Omental fat pad (tissue), 4 donors: ENCODE results near the gene TENT5A. TPM values are rescaled to one million over a fixed set of nuclear protein-coding genes. Genes with fewer than 3 reads are reported as not detected.
"Not testable (repeated sequence)": the region's sequence is repeated elsewhere in the genome, so short reads cannot be mapped to it uniquely, and the experiment has no call there.

Experiments used
- ATAC-seq: fragments of 150-250 bp; one replicate; pipeline ENCODE4 v1.9.1; 2016; ENCODE audit warnings: mild to moderate bottlenecking, moderate library complexity; ENCODE audit not compliant: low FRiP score
- DNase-seq: peaks from one replicate; pipeline ENCODE4 v3.0.0-alpha.2; 2019; ENCODE audit warnings: low spot score
- total RNA-seq, 4 donors: library from RNA; depleted of rRNA; stranded (reverse); fragments of >200 nt; gene quantifications; one replicate each; pipeline ENCODE4 v1.1.0, GENCODE V29; 2016
- TF ChIP-seq, protein P1 (sequence below), 3 donors: fragments of 450-650 bp; IDR thresholded peaks; one replicate each; pipeline ENCODE4 v1.5.1; 2016 to 2017; ENCODE audit warnings: antibody characterized with exemption in 3 of 3, mild to moderate bottlenecking in 3 of 3, moderate library complexity in 2 of 3

TENT5A gene
- total RNA-seq, 4 donors from 2014 or later, result 15.1 to 33.9 (median 20.8) TPM

DNA sequence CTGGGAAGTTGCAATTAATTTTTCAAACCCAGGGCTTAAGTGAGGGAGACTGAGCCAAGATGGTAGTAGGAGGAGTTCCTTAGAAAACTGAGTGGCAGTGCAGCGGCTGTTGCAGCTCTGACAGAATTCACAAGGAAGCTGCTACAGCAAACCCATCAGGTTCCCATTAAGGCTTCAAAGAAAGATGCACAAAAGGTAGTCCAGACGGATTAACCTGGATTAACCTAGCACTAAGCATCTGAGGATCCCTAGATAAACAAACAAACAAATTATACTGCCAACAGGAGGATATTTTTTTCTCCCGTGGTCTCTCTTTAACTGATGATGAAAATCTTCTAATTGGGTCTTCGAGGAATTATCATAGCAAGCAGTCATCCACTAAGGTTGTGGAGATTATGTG, 5.2 kb downstream of the TENT5A start:
- ATAC-seq (no peak), DNase-seq (no peak)
- TF ChIP-seq, protein P1, sequence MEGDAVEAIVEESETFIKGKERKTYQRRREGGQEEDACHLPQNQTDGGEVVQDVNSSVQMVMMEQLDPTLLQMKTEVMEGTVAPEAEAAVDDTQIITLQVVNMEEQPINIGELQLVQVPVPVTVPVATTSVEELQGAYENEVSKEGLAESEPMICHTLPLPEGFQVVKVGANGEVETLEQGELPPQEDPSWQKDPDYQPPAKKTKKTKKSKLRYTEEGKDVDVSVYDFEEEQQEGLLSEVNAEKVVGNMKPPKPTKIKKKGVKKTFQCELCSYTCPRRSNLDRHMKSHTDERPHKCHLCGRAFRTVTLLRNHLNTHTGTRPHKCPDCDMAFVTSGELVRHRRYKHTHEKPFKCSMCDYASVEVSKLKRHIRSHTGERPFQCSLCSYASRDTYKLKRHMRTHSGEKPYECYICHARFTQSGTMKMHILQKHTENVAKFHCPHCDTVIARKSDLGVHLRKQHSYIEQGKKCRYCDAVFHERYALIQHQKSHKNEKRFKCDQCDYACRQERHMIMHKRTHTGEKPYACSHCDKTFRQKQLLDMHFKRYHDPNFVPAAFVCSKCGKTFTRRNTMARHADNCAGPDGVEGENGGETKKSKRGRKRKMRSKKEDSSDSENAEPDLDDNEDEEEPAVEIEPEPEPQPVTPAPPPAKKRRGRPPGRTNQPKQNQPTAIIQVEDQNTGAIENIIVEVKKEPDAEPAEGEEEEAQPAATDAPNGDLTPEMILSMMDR (IDR thresholded peaks at IDR 0.05), result no peak

- TF ChIP-seq, protein P1 (IDR thresholded peaks at IDR 0.05), result no peak
- DNase-seq (no peak), ATAC-seq (no peak)
These were observed 8.3 kb downstream of the TENT5A start for GRCh38 chr6:81744131-81744530.

DNA sequence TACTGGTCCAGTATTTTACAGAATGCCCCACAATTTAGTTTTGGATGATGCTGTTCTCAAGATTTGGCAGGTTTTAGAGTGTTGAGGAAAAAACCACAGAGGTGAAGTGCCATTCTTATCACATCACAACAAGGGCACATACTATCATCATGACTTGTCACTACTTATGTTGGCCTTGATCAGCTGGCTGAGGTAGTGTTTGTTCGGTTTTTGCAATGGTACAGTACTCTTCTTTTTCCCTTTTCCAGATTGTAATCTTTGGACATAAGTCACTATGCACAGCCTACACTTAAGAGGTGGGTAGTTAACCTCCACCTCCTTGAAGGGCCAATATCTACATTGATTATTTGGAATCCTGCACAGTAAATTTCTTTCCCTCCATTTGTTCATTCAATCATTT, 8.8 kb downstream of the TENT5A start:
- no peak for ATAC-seq
- TF ChIP-seq, protein P1 (IDR thresholded peaks at IDR 0.05), result no peak
- DNase-seq, result no peak

DNA sequence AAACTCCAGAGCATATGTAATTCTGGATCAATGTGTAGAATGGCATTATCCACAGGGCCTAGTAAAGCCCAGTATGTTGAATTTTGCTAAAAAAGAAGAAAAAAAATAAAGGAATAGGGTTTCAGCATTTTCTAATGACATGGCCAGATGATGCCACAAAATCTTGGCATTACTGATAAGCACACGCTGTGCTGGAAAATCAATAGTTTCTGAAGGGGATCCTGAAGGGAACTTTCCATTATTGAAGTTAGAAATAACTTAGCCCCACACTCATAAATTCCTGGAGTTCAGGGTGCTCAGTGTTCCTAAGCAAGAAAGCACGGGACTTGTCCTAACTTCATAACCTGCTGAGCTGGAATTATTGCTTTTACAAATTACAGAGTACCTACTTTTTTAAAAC, 10.8 kb downstream of the TENT5A start:
- TF ChIP-seq, protein P1 (IDR thresholded peaks at IDR 0.05), result no peak
- DNase-seq (no peak), ATAC-seq (no peak)

DNA sequence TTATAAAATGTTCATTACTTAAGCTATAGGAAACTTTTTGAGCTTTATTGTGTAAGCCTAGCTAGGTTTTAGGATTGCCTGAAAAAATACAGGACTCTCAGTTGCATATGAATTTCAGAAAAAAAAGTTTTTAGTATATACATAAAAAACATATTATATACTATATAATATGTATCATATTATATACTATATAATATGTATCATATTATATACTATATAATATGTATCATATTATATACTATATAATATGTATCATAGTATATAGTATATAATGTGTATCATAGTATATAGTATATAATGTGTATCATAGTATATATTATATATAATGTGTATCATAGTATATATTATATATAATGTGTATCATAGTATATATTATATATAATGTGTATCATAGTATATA, 11.9 kb downstream of the TENT5A start:
- DNase-seq, ATAC-seq: not testable (repeated sequence)

DNA sequence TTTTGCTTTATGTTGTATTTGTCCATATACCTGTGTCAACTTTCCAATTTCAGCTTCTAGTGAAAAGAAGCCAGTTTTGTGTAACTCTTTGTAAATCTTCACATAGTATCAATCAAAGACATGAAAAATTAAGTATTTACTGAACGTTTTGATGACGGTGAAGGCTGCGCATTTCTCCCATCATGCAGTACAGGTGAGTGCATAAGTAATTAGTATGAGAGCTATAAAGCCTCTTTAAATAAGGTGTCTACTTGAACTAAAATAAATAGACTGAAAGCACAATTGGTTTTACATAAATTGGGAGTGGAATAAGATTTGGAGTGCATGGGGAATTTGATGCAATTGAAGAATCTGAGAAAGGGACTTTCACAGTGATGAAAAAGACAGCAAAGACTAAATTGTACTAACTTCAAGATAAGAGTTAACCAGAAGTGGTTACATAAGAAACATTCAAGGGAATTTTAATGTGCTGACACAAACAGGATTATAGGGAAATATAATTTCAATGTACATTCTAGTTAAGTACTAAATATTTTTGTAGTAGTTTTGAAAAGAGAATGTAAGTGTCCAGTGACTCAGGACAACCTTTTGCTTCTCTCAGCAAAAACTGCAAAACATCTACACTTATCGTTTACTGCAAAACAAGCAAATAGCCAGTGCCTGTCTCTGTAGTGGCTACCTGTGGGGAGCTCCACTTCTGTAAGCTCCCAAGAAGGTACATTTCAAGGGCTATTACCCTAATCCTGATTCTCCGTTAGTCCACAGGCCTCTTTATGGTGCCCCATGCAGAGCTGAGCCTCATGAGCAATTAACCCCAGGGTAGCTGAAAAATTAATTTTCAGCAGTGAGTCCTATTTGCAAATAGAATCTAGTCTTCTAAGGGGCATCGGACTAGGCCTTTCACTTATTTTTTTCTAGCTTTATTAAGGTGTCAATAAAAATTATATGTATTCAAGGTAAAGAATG, 13.0 kb downstream of the TENT5A start:
- ATAC-seq (no peak), DNase-seq (no peak)
- TF ChIP-seq, protein P1 (IDR thresholded peaks at IDR 0.05), result no peak

DNA sequence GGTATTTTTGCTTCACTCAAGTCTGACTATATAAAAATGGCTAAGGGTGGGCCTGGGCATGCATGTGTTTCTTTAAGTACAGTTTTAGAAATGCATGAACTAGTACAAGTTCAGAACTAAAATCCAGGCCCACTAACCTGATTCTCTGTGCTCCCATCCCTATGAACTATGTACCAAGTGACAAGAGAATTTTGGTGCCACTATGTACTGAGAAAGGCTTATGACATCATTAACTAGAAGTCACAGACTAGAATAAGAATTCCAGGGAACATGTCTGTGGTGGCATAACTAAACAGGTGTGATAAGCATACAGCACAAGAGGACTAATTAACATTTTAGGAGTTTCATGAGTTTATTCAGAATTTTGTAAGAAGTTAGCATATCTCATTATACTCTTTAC, 16.1 kb downstream of the TENT5A start:
- no peak for DNase-seq
- ATAC-seq, result no peak
- TF ChIP-seq, protein P1 (IDR thresholded peaks at IDR 0.05), result no peak
